K562 (cell line): ENCODE data around the gene ENTR1. TPM values are rescaled to one million over a fixed set of nuclear protein-coding genes. Genes with fewer than 3 reads are reported as not detected.

Source experiments
- ATAC-seq: fragments of 200-7000 bp; cut with Tn5 transposase; 3 replicates; pipeline ENCODE4 v1.9.1; 2020; ENCODE audit warnings: moderate library complexity
- BruUV-seq: library from RNA; stranded (reverse); fragments of 400-500 nt; replicated peaks from 2 replicates; lab custom pipeline; 2021; lab: Mats Ljungman, UMichigan
- CTCF ChIA-PET: fragments of 300-600 bp; formaldehyde crosslinking; extraction: SDS; loops from one replicate; lab custom pipeline; 2021; ENCODE audit warnings: low intra/inter-chr PET ratio; lab: Yijun Ruan, JAX
- POLR2A ChIA-PET: fragments of 300-600, 350-650 bp; sonication (Branson Sonifier 250); formaldehyde crosslinking; extraction: SDS; loops from one replicate; lab custom pipeline; 2021; ENCODE audit warnings: antibody characterized with exemption, inconsistent platforms; lab: Yijun Ruan, JAX
- DNase-seq, 4 experiments: peaks; one replicate each; pipeline versions ENCODE4 v3.0.0 to v3.0.0-alpha.2; 2011 to 2018; ENCODE audit warnings: low spot score in 3 of 4, mixed read lengths in 3 of 4; ENCODE audit errors: extremely low read depth in 1 of 4
- FAIRE-seq: peaks from 2 replicates; lab custom pipeline; 2011; peaks lifted over from hg19 to GRCh38; lab: Jason Lieb, UNC
- H2AFZ ChIP-seq: 2 replicates; pipeline ENCODE4 v1.6.0; 2011; ENCODE audit warnings: low read depth, low read length, control low read depth, inconsistent platforms
- H3K27ac ChIP-seq: fragments of 200-600 bp; 3 replicates; pipeline ENCODE4 v1.8.0; 2011; ENCODE audit warnings: low read depth, mild to moderate bottlenecking, control low read depth, inconsistent platforms, low read length, moderate library complexity, mixed read lengths; ENCODE audit errors: extremely low read depth
- H3K27me3 ChIP-seq, 2 experiments: fragments of 300-600 bp in 1 of 2; 2 replicates in 1 of 2; 3 replicates in 1 of 2; pipeline versions ENCODE4 v1.6.0 to v1.8.0; 2011; ENCODE audit warnings: inconsistent platforms in 2 of 2, low read length in 2 of 2, mild to moderate bottlenecking in 1 of 2, mixed read lengths in 1 of 2, moderate library complexity in 1 of 2; ENCODE audit not compliant: control insufficient read depth in 2 of 2, insufficient read depth in 2 of 2
- H3K36me3 ChIP-seq: fragments of 300-600 bp; 3 replicates; pipeline ENCODE4 v1.8.0; 2011; ENCODE audit warnings: mild to moderate bottlenecking, low read length, inconsistent platforms; ENCODE audit not compliant: control insufficient read depth, insufficient read depth
- H3K4me1 ChIP-seq, 2 experiments: fragments of 200-600 bp in 1 of 2; replicated peaks in 1 of 2; 2 replicates in 1 of 2; 3 replicates in 1 of 2; pipeline versions ENCODE4 v1.5.1 to v1.8.0; 2011; ENCODE audit warnings: inconsistent platforms in 2 of 2, low read length in 2 of 2, mild to moderate bottlenecking in 1 of 2, mixed read lengths in 1 of 2, moderate library complexity in 1 of 2; ENCODE audit not compliant: control insufficient read depth in 2 of 2, insufficient read depth in 2 of 2
- H3K4me2 ChIP-seq: 2 replicates; pipeline ENCODE4 v1.6.1; 2011; ENCODE audit warnings: low read length, control low read depth, inconsistent platforms, mixed read lengths; ENCODE audit not compliant: insufficient read depth
- H3K4me3 ChIP-seq: fragments of 200-600 bp; sonication (generic), shearing (Covaris generic); 2 replicates; pipeline ENCODE4 v1.5.1; 2016; ENCODE audit warnings: control low read depth, inconsistent platforms
- H3K79me2 ChIP-seq: fragments of 200-600 bp; 3 replicates; pipeline ENCODE4 v1.8.0; 2011; ENCODE audit warnings: low read length, inconsistent platforms; ENCODE audit not compliant: control insufficient read depth, insufficient read depth
- H3K9ac ChIP-seq, 2 experiments: 2 replicates each; pipeline versions ENCODE4 v1.6.0 to v1.6.1; 2011; ENCODE audit warnings: low read depth in 2 of 2, low read length in 2 of 2, control low read depth in 1 of 2, inconsistent platforms in 1 of 2, mild to moderate bottlenecking in 1 of 2, mixed read lengths in 1 of 2; ENCODE audit not compliant: insufficient read depth in 1 of 2
- H3K9me1 ChIP-seq: one replicate; pipeline ENCODE4 v1.6.0; 2011; ENCODE audit warnings: inconsistent platforms, mild to moderate bottlenecking, low read length, moderate library complexity; ENCODE audit not compliant: control insufficient read depth, insufficient read depth
- H3K9me3 ChIP-seq: replicated peaks from 2 replicates; pipeline ENCODE4 v1.5.1; 2011; ENCODE audit warnings: low read depth, low read length, inconsistent platforms; ENCODE audit not compliant: control insufficient read depth, insufficient read depth
- H4K20me1 ChIP-seq: replicated peaks from 2 replicates; pipeline ENCODE4 v1.6.1; 2011; ENCODE audit warnings: low read length, inconsistent platforms, mixed read lengths; ENCODE audit not compliant: control insufficient read depth, insufficient read depth
- CBX5 ChIP-seq: IDR thresholded peaks from 2 replicates; pipeline ENCODE4 v1.6.1; 2014; ENCODE audit warnings: low read depth, borderline replicate concordance
- CHCHD3 ChIP-seq: fragments of 250-450 bp; sonication (Bioruptor Pico); IDR thresholded peaks from 2 replicates; pipeline ENCODE4 v2.1.2; 2022; ENCODE audit warnings: mild to moderate bottlenecking
- SIX5 ChIP-seq, 2 experiments: IDR thresholded peaks; 2 replicates each; pipeline ENCODE4 v1.6.1; 2011; ENCODE audit warnings: low read length in 2 of 2, borderline replicate concordance in 1 of 2, low read depth in 1 of 2, mild to moderate bottlenecking in 1 of 2, moderate library complexity in 1 of 2; ENCODE audit not compliant: insufficient read depth in 1 of 2
- ZKSCAN1 ChIP-seq: fragments of 150-350 bp; IDR thresholded peaks from 2 replicates; pipeline ENCODE4 v1.6.1; 2016; ENCODE audit warnings: low read depth, low read length
- ZNF121 ChIP-seq: sonication (generic); formaldehyde crosslinking; conservative IDR thresholded peaks from 2 replicates; pipeline ENCODE4 v1.8.0; 2022; ENCODE audit warnings: missing genetic modification reagents
- ZSCAN32 ChIP-seq: fragments of 450-650 bp; formaldehyde crosslinking; IDR thresholded peaks from 2 replicates; pipeline ENCODE4 v1.4.0; 2020; ENCODE audit warnings: mild to moderate bottlenecking, moderate library complexity
- WGBS: fragments of 100-300 bp; shearing (Covaris generic); methylation state at CpG from one replicate; pipeline ENCODE4 v1.1.6; 2016; ENCODE audit warnings: low coverage, mixed read lengths; ENCODE audit not compliant: insufficient coverage; ENCODE audit errors: missing lambda C conversion rate; 5-methylcytosine and 5-hydroxymethylcytosine counted together
- in situ Hi-C: fragments of 300-500 bp; cut with MboI; formaldehyde crosslinking; loops from 4 replicates; pipeline ENCODE4 v1.15.0; 2018; ENCODE audit warnings: inconsistent platforms, mixed read lengths
- intact Hi-C: fragments of 100-400 bp; cut with micrococcal nuclease; formaldehyde crosslinking; loops from 2 replicates; pipeline ENCODE4 v1.14.2; 2022
- polyA plus RNA-seq, 8 experiments: library from polyadenylated mRNA; depleted of rRNA in 4 of 8; stranded (reverse) in 5 of 8; unstranded in 3 of 8; fragments of >200 nt; fragmentation: Nextera tagmentation in 2 of 8; fragmentation: Illumina TruSeq in 1 of 8; extraction: Ambion mirVana in 2 of 8; extraction: Trizol in 1 of 8; gene quantifications; 2 replicates each; pipeline versions ENCODE4 v1.2.1 to v1.2.3, GENCODE V29; 2011 to 2014; ENCODE audit warnings: inconsistent platforms in 1 of 8, missing spikeins in 1 of 8
- total RNA-seq, 7 experiments: library from RNA; depleted of rRNA in 6 of 7; stranded (reverse); fragments of >200 nt in 6 of 7; fragmentation: Illumina TruSeq in 2 of 7; extraction: Trizol in 2 of 7; gene quantifications; 2 replicates each; pipeline versions ENCODE4 v1.2.1 to v1.2.3, GENCODE V29; 2011 to 2021; ENCODE audit warnings: low replicate concordance in 1 of 7
- TF ChIP-seq, protein P1 (sequence below): fragments of 250-450 bp; sonication (Bioruptor Pico); IDR thresholded peaks from 2 replicates; pipeline ENCODE4 v1.5.0; 2020; ENCODE audit warnings: mild to moderate bottlenecking
- TF ChIP-seq, protein P2 (sequence below): IDR thresholded peaks from 2 replicates; pipeline ENCODE4 v1.6.1; 2012; ENCODE audit warnings: low read depth, low read length, improper control_type of control experiment, borderline replicate concordance

The ENTR1 gene
- total and polyA plus RNA-seq, 9 of the 15 experiments (the other 6 are each of a cell fraction or from before 2014, with no cell fraction given): 6.7 to 106 (median 72.6) TPM

DNA sequence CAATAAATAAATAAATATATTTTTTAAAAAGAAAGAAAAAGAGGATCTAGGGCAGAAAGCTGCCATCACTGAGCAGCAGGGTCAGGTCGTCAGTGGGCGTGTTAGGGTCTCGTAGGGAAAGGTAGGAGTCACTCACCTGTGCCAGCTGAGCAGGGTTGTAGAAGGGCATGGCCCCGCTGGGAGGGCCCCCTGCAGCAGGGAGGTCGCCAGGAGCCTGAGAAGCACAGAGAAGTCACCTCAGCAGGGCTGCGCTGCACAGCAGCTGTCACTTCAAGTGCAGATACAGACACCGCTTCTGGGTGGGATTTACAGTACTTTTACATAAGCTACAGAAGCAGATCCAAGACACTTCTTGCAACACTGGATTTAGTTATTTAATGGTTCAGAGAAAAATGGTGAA, 33.3 kb upstream of the ENTR1 start (continued):
- TF ChIP-seq SIX5 (IDR thresholded peaks at IDR 0.05; ENCODE audit: borderline replicate concordance in 1 of 2, insufficient read depth in 1 of 2, low read depth in 1 of 2, low read length in 2 of 2): no peak

DNA sequence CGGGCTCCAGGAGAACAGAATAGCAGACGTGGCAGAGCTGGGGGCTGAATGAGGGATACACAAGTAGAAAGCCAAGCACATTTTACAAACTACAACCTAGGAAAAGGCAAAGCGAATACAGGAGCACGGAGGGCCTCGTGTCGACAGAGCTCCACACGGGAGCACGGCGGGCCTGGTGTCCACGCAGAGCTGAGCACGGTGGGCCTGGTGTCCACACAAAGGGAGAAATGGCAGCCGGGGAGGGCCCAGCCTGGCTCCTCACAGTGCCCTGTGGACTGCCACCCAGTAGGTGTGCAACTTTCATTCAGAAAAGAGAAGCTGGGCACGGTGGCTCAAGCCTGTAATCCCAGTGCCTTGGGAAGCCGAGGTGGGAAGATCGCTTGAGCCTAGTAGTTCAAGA, 32.7 kb upstream of the ENTR1 start:
- ChIA-PET POLR2A (interaction anchor here (0.6 to 1.9 kb wide), 8 partner anchors 9 to 221 kb away, joined by 3 to 8 read pairs (median 4); no protein-coding TSS in a partner anchor), CTCF (no interaction called here)
- Histone ChIP-seq H3K4me1 (peaks cover 6 to 29% of the 10 kb centered on the region in 2 experiments; a peak in 4 of 5 replicates), H3K4me2 (no peak overlapping the region), H3K79me2 (peaks cover 15% of the 10 kb centered on the region), H3K9me1 (peaks cover 11% of the 10 kb centered on the region), H3K4me3 (no peak overlapping the region), H3K27me3 (no peaks in the 10 kb centered on the region), H3K9ac (no peak overlapping the region; a peak in 1 of 4 replicates), H3K27ac (no peak overlapping the region), H3K9me3 (no peaks in the 10 kb centered on the region), H2AFZ (no peak overlapping the region), H4K20me1 (peaks cover 19% of the 10 kb centered on the region), H3K36me3 (peaks cover 75% of the 10 kb centered on the region)
- WGBS: 98% methylated on average over 14 of the region's 15 CpGs
- TF ChIP-seq CHCHD3 (CRISPR knock-in tag) (no peak), ZNF121 (no peak), ZKSCAN1 (no peak), CBX5 (no peak), ZSCAN32 (CRISPR knock-in tag) (no peak)
- TF ChIP-seq, protein P1, sequence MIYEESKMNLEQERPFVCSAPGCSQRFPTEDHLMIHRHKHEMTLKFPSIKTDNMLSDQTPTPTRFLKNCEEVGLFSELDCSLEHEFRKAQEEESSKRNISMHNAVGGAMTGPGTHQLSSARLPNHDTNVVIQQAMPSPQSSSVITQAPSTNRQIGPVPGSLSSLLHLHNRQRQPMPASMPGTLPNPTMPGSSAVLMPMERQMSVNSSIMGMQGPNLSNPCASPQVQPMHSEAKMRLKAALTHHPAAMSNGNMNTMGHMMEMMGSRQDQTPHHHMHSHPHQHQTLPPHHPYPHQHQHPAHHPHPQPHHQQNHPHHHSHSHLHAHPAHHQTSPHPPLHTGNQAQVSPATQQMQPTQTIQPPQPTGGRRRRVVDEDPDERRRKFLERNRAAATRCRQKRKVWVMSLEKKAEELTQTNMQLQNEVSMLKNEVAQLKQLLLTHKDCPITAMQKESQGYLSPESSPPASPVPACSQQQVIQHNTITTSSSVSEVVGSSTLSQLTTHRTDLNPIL: no peak
- TF ChIP-seq, protein P2, sequence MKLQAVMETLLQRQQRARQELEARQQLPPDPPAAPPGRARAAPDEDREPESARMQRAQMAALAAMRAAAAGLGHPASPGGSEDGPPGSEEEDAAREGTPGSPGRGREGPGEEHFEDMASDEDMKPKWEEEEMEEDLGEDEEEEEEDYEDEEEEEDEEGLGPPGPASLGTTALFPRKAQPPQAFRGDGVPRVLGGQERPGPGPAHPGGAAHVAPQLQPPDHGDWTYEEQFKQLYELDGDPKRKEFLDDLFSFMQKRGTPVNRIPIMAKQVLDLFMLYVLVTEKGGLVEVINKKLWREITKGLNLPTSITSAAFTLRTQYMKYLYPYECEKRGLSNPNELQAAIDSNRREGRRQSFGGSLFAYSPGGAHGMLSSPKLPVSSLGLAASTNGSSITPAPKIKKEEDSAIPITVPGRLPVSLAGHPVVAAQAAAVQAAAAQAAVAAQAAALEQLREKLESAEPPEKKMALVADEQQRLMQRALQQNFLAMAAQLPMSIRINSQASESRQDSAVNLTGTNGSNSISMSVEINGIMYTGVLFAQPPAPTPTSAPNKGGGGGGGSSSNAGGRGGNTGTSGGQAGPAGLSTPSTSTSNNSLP: no peak
- ATAC-seq (no peak), FAIRE-seq (no peak), DNase-seq (no peak)
- in situ Hi-C loops: no loop called here
- intact Hi-C loops: no loop called here
- BruUV-seq: no TSS peak
